Measurements from ENCODE around the gene PCSK1N. TPM values are rescaled to one million over a fixed set of nuclear protein-coding genes. Genes with fewer than 3 reads are reported as not detected.
"Not testable (repeated sequence)": the region's sequence is repeated elsewhere in the genome, so short reads cannot be mapped to it uniquely, and the experiment has no call there.

PCSK1N gene, protein sequence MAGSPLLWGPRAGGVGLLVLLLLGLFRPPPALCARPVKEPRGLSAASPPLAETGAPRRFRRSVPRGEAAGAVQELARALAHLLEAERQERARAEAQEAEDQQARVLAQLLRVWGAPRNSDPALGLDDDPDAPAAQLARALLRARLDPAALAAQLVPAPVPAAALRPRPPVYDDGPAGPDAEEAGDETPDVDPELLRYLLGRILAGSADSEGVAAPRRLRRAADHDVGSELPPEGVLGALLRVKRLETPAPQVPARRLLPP
- total RNA-seq, result under 0.01 and 0.20 TPM in 2 replicates

DNA sequence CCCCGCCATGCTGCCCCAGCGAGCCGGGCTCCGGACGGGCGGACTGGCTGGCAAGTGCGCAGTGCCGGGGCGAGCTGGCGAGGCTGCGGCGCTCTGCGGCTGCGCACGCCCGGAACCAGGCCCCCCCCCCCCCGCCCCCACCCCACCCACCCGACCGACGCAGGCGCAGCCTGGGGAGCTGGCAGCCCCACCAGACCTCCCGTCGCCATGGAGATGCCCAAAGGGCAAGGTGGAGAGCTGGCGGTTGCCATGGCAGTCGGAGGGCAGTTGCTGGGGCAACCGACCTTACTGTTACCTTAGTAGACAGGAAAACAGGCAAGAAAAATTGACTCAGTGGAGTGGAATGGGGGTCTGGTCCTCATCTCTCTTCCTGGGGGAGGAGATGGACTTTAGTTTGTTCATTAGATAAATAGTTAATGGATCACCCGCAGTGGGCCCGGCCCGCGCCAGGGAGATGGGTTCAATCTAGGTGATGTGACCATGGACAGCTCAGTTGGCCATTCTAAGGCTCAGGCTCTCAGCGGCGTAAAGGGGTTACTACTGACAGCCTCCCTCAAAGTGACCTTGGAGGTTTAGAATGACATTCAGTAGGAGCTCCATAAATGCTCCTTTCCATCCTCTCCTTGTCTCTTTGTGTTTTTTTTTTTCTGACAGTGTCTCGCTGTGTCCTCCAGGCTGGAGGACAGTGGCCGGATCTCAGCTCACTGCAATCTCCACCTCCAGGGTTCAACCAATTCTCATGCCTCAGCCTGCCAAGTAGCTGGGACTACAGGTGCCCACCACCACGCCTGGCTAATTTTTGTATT, at the start of gene PCSK1N:
TSS of gene PCSK1N (minus strand) at position 87 of the 806 bp plus-strand sequence. CDS start at position 9, 78 bp downstream.
- DNase-seq (ENCODE audit: low read depth in 2 of 2), result no peak

DNA sequence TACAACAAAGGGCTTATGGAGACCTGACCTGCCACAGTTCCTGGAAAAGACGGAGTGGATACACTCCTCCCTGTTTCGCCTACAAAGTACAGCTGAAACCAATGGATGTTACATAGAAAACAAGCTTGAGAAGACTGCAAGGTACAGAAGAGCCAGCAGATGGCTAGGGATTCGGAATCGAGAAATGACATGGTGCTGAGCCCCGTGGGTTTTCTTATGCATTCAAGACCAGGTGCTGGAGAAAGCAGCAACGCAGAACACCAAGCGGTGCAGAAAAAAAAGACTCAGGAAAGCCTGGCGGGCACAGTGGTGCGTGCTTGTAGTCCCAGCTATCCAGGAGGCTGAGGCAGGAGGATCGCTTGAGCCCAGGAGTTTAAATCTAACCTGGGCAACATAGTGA, 48.3 kb upstream of the PCSK1N start:
- no peak for DNase-seq (ENCODE audit: low read depth in 2 of 2)

DNA sequence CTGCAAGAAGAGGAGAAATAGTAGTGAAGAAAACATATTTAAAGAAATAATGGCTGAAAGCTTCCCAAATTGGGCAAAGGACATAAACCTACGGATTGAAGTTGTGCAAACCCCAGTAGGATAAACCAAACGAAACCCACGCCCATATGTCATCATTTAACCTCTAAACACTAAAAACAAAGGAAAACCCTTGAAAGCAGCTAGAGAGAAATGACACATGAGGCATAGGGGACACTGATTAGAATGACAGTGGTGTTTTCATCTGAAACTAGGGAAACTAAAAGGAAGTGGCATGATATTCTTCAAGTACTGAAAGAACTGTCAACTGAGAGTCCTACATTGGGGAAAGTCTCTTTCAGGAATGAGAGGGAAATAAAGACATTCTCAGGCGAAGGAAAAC, 41.5 kb upstream of the PCSK1N start:
- DNase-seq (ENCODE audit: low read depth in 2 of 2), result not testable (repeated sequence)

DNA sequence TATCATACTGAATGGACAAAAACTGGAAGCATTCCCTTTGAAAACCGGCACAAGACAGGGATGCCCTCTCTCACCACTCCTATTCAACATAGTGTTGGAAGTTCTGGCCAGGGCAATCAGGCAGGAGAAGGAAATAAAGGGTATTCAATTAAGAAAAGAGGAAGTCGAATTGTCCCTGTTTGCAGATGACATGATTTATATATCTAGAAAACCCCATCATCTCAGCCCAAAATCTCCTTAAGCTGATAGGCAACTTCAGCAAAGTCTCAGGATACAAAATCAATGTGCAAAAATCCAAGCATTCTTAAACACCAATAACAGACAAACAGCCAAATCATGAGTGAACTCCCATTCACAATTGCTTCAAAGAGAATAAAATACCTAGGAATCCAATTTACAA, 36.6 kb upstream of the PCSK1N start:
- DNase-seq (ENCODE audit: low read depth in 2 of 2), result not testable (repeated sequence)

DNA sequence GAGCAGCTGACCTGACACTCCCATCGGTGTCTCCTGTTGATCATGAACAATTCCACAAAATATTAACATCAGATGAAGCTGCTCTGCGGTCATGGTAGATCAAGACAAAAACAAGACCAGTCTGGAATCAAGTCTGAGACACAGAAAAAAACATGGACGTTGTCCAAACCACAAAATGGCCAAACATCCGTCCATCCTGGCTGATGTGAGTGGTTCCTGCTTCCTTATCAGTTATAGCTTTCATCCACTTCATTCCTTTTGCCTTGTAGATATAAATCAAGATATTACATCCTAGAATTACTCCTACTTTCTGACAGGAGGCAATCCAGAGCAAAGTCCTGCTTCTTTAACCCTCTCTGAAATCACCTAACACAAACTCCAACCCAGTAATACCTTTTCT, 28.8 kb upstream of the PCSK1N start:
- DNase-seq (ENCODE audit: low read depth in 2 of 2), result peak in 1 of 2 donors; percentile 31

DNA sequence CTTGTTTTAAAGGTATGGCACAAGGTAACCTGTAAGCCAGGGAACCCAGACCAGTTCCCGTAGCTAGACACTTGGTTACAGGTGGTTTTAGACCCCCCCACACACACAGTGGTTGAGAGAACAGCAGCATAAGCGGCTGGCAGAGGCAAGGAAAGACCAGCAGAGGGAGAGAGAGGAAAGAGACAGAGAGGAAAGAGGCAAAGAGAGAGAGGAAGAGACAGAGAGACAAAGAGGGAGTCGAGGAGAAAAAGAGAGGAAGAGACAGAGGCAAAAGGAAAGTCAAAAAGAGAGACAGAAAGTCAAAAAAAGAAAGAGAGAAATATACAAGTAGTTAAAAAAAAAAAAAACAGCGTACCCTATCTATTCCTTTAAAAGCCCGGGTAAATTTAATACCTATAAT, 19.5 kb upstream of the PCSK1N start:
- no peak for DNase-seq (ENCODE audit: low read depth in 2 of 2)

DNA sequence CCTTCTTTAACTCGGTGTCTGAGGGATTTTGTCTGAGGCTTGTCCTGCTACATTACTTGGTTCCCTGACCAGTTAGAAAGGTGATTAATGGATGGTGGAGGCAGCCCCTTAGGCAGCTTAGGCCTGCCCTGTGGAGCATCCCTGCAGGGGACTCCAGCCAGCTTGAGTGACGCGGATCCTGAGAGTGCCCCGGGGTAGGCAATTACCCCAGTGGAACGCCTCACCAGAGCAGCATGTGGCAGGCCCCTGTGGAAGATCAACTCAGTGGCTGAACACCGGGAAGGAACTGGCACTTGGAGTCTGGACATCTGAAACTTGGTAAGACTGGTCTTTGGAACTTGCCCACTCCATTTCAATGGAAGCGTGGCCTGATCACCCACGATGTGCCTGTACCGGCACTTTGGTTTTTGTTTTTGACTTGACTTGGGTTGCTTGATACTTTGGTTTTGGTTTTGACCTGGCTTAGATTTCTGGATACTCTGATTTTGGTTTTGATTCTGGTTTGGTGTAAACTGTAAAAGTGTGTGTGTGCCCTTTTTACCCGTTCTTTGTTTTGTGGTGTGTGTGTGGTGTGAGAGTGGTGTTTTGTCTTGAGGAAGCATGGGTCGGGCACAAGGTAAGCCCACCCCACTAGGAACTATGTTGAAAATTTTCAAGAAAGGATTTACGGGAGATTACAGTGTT, 18.9 kb upstream of the PCSK1N start:
- DNase-seq (ENCODE audit: low read depth in 2 of 2), result not testable (repeated sequence)

DNA sequence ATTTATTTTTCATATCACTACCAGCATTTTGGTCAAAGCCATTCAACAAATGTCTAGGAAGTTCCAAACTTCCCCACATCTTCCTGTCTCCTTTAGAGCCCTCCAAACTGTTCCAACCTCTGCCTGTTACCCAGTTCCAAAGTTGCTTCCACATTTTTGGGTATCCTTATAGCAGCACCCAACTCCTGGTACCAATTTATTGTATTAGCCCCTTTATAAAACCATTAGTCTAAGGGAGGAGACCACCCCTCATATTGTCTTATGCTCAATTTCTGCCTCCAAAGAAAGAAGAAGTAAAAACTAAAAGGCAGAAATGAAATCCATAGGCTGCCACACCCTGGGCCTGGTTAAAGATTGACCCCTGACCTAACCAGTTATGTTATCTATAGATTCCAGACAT, 18.1 kb upstream of the PCSK1N start:
- not testable (repeated sequence) for DNase-seq (ENCODE audit: low read depth in 2 of 2)

DNA sequence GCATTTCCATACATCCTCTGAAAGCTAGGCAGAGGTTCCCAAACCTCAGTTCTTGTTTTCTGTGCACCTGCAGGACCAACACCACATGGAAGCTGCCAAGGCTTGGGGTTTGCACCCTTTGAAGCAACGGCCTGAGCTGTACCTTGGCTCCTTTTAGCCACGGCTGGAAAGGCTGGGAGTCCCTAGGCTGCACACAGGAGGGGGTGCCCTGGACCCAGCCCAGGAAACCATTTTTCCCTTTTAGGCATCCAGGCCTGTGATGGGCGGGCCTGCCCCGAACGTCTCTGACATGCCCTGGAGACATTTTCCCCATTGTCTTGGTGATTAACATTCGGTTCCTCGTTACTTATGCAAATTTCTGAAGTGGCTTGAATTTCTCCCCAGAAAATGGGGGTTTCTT, 17.4 kb upstream of the PCSK1N start:
- DNase-seq (ENCODE audit: low read depth in 2 of 2), result no peak

DNA sequence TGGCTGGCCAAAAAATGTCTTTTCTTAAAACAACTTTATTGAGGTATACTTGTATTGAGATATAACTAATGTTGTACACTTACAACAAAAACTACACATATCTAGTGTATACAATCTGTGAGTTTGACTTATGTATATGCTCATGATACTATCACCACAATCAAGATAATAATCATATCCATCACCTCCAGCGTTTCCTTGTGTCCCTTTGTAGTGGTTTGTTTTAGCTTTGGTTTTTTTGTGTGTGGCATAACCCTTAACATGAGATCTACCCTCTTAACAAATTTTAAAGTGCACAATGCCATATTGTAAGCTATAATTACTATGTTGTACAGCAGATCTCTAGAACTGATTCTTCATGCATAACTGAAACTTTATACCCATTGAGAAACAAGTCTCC, 13.4 kb upstream of the PCSK1N start:
- DNase-seq (ENCODE audit: low read depth in 2 of 2), result no peak

DNA sequence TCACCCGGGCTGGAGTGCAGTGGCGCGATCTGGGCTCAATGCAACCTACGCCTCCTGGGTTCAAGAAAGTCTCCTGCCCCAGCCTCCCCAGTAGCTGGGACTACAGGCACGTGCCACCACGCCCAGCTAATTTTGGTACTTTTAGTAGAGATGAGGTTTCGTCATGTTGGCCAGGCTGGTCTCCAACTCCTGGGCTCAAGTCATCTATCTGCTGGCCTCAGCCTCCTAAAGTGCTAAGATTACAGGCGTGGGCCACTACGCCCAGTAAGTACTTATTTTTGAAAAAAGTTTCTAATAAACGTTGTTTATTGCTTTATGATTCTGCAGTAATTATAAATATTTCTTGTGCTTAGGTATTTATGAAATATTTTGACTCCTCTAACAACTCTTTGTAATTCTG, 4.3 kb upstream of the PCSK1N start:
- no peak for DNase-seq (ENCODE audit: low read depth in 2 of 2)

DNA sequence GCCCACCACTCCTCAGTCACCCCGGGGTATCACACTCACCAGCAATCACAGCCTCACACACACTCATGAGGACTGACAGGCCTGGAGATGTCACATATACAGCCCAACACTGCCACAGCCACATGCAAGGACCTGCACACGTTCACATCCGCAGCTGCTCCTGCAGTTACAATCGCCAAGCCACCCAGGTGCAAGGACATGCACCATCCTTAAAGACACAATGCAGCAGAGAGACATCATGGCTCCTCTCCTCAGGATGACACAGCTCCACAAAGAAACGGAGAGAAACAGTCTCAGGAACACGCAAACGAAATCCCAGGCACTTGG, 1.1 kb downstream of the PCSK1N start:
- no peak for DNase-seq (ENCODE audit: low read depth in 2 of 2)

DNA sequence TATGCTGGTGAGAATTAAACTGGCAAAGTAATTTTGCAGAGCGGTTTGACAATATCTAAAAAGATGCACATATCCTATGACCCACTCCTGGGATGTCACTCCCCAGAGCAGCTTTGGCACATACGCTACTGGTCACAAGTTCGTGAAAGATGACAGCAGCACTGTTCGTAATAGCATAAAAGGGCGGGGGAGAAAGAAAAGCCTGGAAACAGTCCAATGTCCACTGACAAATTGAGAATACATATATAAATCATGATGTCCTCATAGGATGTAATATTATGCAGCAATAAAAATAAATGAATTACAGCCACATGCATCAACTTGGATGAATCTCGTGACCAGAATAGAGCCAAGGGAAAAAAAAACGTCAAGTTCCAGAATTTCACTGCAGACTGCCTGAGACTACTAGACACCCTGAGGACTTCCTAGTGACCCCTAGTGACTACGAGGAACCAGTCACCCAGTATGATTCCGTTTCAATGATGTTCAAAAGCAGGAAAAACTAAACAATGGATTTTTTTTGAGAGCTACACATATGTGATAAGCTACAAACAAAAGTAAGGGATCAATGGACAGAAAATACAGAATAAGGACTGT, 1.8 kb downstream of the PCSK1N start:
- DNase-seq (ENCODE audit: low read depth in 2 of 2), result peak in 1 of 2 donors; percentile 40

DNA sequence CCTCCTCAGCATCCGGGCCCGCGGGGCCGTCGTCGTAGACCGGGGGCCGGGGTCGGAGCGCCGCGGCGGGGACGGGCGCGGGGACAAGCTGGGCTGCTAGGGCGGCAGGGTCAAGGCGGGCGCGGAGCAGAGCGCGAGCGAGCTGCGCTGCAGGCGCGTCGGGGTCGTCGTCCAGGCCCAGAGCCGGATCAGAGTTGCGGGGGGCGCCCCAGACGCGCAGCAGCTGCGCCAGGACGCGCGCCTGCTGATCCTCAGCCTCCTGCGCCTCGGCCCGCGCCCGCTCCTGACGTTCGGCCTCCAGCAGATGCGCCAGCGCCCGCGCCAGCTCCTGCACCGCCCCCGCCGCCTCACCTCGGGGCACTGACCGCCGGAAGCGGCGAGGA, 3.5 kb downstream of the PCSK1N start:
- no peak for DNase-seq (ENCODE audit: low read depth in 2 of 2)

DNA sequence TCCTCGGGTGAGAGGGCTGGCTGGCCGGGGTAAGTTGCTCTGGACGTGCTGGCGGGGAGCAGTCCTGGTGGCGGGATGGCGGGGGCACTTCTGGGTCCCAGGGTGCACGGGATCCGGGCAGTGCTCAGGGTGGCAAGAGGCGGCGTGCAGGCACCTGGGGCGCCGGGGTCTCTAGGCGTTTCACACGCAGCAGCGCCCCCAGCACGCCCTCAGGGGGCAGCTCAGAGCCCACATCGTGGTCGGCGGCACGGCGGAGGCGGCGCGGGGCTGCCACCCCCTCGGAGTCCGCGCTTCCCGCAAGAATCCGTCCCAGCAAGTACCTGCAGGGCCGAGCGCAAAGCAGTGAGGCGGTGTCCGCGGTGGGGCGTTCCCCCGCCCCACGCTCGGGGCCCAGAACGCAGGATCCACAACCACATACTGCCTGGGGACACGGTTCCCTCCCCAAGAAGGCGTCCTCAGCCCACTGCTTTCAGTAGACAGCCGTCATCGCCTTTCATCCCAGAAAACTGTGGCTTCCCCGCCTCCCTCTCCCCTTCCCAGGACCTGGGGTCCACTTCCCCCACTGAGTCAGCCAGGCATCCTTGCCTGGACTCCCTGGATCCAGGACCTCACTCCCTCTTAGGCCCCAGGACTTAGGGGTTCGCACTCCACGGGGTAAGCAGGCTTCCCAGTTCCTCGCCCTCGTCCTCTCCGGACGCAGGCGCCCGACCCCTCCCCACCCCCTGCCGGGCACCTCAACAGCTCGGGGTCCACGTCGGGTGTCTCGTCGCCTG, 4.1 kb downstream of the PCSK1N start:
- DNase-seq (ENCODE audit: low read depth in 2 of 2), result no peak

DNA sequence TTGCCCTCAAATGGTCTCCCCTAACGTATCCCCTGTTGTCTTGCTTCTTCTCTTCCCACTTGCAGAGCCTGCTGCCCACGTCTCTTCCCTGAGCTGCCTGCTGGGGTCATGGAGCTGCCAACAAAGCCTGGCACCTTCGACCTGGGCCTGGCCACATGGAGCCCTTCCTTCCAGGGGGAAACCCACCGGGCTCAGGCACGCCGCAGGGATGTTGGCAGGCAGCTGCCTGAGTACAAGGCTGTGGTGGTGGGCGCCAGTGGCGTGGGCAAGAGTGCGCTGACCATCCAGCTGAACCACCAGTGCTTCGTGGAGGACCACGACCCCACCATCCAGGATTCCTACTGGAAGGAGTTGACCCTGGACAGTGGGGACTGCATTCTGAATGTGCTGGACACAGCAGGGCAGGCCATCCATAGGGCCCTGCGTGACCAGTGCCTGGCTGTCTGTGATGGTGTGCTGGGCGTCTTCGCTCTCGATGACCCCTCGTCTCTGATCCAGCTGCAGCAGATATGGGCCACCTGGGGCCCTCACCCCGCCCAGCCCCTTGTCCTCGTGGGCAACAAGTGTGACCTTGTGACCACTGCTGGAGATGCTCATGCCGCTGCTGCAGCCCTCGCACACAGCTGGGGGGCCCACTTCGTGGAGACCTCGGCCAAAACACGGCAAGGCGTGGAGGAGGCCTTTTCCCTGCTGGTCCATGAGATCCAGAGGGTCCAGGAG, 6.2 kb downstream of the PCSK1N start:
- no peak for DNase-seq (ENCODE audit: low read depth in 2 of 2)

DNA sequence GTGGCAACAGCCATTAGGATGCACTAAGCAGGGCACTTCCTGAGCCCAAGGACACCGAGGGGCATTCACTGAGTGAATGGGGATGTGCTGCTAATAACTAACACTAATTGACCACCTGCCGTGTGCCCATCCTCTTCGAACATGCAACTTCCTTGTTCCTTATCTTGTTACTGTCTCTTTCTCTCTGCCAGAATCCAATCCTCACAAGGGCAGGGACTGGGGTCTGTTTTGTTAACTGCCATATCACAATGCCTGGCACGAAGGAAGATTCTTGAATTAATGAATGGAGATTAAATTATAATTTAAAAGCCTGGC, 7.8 kb downstream of the PCSK1N start:
- DNase-seq (ENCODE audit: low read depth in 2 of 2), result no peak

DNA sequence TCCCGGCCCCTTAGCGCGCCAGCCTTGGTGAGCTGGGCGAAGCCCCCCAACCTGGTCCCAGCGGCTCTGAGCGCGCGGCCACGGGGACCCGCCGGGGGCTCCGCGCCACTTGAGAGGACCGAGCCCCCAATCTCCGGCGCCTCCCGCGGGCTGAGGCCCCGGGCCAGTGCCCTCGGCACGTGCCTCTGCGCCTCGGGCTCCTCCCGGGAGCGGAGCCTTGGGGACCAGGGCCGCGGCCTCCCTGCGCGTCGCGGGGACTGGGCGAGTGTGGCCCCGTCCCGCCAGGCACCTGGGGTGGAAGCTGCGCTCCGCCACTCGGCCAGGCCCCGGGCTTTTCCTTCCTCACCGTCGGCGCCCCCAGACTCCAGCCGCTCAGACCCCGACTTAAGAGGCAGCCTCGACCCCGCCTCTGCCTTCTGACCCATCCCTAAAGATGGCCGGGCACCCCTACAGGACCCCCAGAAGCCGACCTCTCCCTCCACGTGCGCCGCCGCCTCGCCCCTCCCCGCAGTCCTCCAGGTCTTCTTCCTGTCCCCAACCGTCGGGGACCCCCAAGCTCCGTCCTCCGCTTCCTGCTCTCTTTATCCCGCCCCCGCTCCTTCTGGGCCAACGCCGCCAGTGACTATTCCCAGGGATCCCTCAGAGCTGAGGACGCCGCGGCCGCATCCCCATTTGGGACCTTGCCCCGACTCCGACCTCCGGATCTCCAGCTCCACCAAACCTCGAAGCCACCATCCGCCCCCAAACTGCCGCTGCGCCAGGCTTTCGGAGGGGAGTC, 8.3 kb downstream of the PCSK1N start:
- DNase-seq (ENCODE audit: low read depth in 2 of 2), result no peak

DNA sequence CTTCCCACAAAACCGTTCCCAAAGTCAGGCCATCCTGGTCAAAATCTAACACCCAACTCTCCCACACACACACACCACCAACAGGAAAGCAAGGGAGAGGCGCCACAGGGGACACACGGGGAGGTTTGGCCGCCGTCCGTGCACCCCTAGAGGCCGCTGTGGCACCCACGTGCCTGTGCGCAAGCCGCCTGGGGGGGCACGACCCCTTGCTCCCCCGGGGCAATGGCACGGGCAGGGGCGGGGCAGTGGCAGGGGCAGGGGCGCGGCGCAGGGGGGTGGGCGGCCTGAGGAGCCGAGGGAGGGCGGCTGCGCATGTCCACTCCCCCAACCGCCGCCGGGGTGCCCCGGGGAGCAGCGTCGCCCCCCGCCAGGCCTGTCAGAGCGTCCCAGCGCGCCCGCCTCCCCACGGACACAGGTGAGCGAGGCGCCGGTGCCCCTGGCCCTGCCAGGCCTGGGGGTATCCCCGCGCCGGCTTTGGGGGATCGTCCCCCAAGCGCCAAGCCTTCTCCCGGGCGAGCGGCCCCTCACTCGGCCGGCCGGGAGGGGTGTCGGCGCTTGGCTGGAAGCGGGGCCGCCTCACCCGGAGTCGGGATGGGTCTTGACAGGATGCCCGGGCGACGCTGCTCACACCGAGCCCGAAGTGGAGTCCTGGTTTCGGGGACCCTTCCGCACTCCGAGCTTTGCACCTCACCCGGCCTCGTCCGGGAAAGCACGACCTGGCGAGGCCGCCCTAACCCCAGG, 9.1 kb downstream of the PCSK1N start, which contains the start of gene ERAS:
TSS of gene ERAS (plus strand) at position 379 of the 741 bp plus-strand sequence. CDS start 2,611 bp downstream, outside the sequence.
- DNase-seq (ENCODE audit: low read depth in 2 of 2), result no peak

All from lung microvascular endothelial cell (primary cell).